Effector memory CD8-positive, alpha-beta T cell (primary cell): ENCODE measurements around the gene KRT1.

Experiments
- ATAC-seq: fragments of 150-1000 bp; cut with Tn5 transposase; replicated peaks from 2 replicates; pipeline ENCODE4 v1.10.0; 2021; ENCODE audit warnings: mild to moderate bottlenecking, moderate library complexity
- DNase-seq, 3 experiments: peaks; one replicate each; pipeline ENCODE4 v3.0.0; 2021
- H3K27ac Mint-ChIP-seq, 2 donors: one replicate each; pipeline ENCODE4 v1.8.0; 2022; ENCODE audit warnings: mild to moderate bottlenecking in 2 of 2, mixed read lengths in 2 of 2, moderate library complexity in 2 of 2
- H3K27me3 Mint-ChIP-seq, 2 donors: one replicate each; pipeline ENCODE4 v1.8.0; 2022; ENCODE audit warnings: mixed read lengths in 2 of 2
- H3K36me3 Mint-ChIP-seq: one replicate; pipeline ENCODE4 v1.8.0; 2022; ENCODE audit warnings: mild to moderate bottlenecking, moderate library complexity, mixed read lengths; ENCODE audit not compliant: insufficient read depth
- H3K4me1 Mint-ChIP-seq, 2 donors: one replicate each; pipeline ENCODE4 v1.8.0; 2022; ENCODE audit warnings: low read depth in 2 of 2, mixed read lengths in 2 of 2
- H3K4me3 Mint-ChIP-seq, 2 donors: one replicate each; pipeline ENCODE4 v1.8.0; 2022; ENCODE audit warnings: mild to moderate bottlenecking in 2 of 2, mixed read lengths in 2 of 2, moderate library complexity in 2 of 2
- H3K9me3 Mint-ChIP-seq, 2 donors: one replicate each; pipeline ENCODE4 v1.8.0; 2022; ENCODE audit warnings: mixed read lengths in 2 of 2

KRT1 gene

DNA sequence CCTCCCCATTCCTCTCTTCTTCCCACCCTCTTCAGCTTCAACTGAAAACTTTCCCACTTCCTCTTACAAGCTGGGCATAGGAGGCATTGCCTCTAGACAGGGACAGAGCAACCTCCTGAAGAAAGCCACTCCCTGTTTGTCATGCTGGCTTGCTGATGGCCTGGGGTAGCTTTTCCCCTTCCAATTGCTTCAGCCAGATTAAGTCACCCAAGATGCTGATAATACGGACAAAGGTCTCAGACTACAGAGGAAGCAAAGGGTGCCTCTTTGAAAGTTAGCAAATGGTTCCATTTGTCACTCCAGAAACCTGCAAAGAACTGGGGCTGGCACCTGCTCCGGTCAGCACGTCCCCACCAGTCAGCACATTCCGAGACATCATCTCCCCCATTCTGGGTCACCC is 34.2 kb downstream of the KRT1 start:
- Mint-ChIP-seq H3K27me3 (no peaks in the 10 kb centered on the region), H3K36me3 (peaks cover 11% of the 10 kb centered on the region), H3K4me3 (peak overlapping the region; percentile 75 to 78), H3K4me1 (peaks cover 63 to 72% of the 10 kb centered on the region in 2 donors), H3K9me3 (peaks cover 2 to 9% of the 10 kb centered on the region in 2 donors), H3K27ac (peak overlapping the region; percentile 97 to 99)
- DNase-seq (no peak), ATAC-seq (no peak)

- Mint-ChIP-seq H3K27ac (peak overlapping the region; percentile 97 to 99), H3K4me1 (peaks cover 63 to 71% of the 10 kb centered on the region in 2 donors), H3K27me3 (no peaks in the 10 kb centered on the region), H3K36me3 (peaks cover 11% of the 10 kb centered on the region), H3K4me3 (peak overlapping the region; percentile 75 to 78), H3K9me3 (peaks cover 2 to 9% of the 10 kb centered on the region in 2 donors)
- peak; percentile 96 for ATAC-seq
- peak; percentile 51 to 61 (median 53) for DNase-seq
These were observed 35.0 kb downstream of the KRT1 start for GRCh38 chr12:52645120-52645761.

DNA sequence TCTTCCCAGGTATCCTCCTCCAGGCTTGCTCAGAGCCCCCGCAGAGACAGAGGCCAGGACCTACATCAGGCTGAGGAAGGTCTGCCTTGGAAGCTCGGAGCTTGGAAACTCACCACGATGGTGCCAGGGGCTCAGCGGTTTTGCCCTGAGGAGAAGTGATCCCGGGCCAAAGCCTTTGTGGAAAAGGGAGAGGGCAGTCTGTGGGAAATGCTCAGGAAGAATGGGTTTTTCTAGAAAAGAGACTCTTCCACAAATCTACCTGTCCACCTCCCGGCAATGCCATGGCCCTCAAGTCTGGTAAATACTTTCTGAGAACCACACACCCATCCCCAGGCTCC is 36.2 kb downstream of the KRT1 start:
- Mint-ChIP-seq H3K4me3 (peak overlapping the region in 1 of 2 donors; percentile 75), H3K9me3 (peaks cover 2 to 9% of the 10 kb centered on the region in 2 donors), H3K4me1 (peaks cover 59 to 61% of the 10 kb centered on the region in 2 donors), H3K36me3 (peaks cover 11% of the 10 kb centered on the region), H3K27me3 (peaks cover 0 to 7% of the 10 kb centered on the region in 2 donors), H3K27ac (peak overlapping the region; percentile 97 to 99)
- DNase-seq: no peak
- no peak for ATAC-seq

- H3K4me3 Mint-ChIP-seq: no peak overlapping the region
- ATAC-seq: no peak
- peaks cover 11% of the 10 kb centered on the region for H3K36me3 Mint-ChIP-seq
- DNase-seq: no peak
- peak overlapping the region; percentile 97 to 99 for H3K27ac Mint-ChIP-seq
- H3K4me1 Mint-ChIP-seq: peaks cover 57 to 58% of the 10 kb centered on the region in 2 donors
- peaks cover 2 to 9% of the 10 kb centered on the region in 2 donors for H3K9me3 Mint-ChIP-seq
- H3K27me3 Mint-ChIP-seq: peaks cover 2 to 7% of the 10 kb centered on the region in 2 donors
These were observed 36.8 kb downstream of the KRT1 start for GRCh38 chr12:52643233-52644077.

- Mint-ChIP-seq H3K4me1 (peaks cover 38 to 41% of the 10 kb centered on the region in 2 donors), H3K27me3 (peaks cover 6 to 17% of the 10 kb centered on the region in 2 donors), H3K4me3 (no peak overlapping the region), H3K9me3 (peaks cover 2 to 9% of the 10 kb centered on the region in 2 donors), H3K27ac (peak overlapping the region; percentile 78 to 97), H3K36me3 (peaks cover 11% of the 10 kb centered on the region)
- ATAC-seq (no peak), DNase-seq (no peak)
These were observed 38.7 kb downstream of the KRT1 start for GRCh38 chr12:52641468-52641867.

DNA sequence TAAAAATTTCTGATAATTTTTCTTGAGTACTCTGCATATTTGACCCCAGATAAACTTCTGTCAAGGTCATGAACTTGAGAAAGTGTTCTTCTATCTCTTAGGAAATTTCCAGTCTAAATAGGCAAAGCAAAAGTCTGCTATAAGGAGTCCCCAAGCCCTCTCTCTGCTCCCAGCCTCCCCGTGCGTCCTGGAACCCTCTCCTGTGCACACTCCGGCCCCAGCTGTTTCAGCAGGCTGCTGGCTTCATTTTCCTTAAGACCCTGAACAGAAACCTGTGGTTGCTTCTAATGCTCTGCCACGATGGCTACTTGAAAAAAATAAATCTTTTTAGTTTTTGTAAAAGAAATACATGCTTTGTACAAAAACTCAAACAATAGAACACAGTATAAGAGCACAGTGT is 42.9 kb downstream of the KRT1 start:
- ATAC-seq: no peak
- no peaks in the 10 kb centered on the region for H3K9me3 Mint-ChIP-seq
- H3K36me3 Mint-ChIP-seq: no peaks in the 10 kb centered on the region
- H3K27me3 Mint-ChIP-seq: peaks cover 6 to 39% of the 10 kb centered on the region in 2 donors
- DNase-seq: no peak
- H3K4me1 Mint-ChIP-seq: peaks cover 22 to 33% of the 10 kb centered on the region in 2 donors
- no peak overlapping the region for H3K4me3 Mint-ChIP-seq
- H3K27ac Mint-ChIP-seq: peak overlapping the region in 1 of 2 donors; percentile 26

GRCh38 chr12:52636592-52637258 is 43.5 kb downstream of the KRT1 start:
- Mint-ChIP-seq H3K4me3 (no peak overlapping the region), H3K27ac (peak overlapping the region in 1 of 2 donors; percentile 26), H3K36me3 (no peaks in the 10 kb centered on the region), H3K4me1 (peaks cover 22 to 34% of the 10 kb centered on the region in 2 donors), H3K27me3 (peaks cover 6 to 39% of the 10 kb centered on the region in 2 donors), H3K9me3 (no peaks in the 10 kb centered on the region)
- DNase-seq (no peak), ATAC-seq (no peak)

DNA sequence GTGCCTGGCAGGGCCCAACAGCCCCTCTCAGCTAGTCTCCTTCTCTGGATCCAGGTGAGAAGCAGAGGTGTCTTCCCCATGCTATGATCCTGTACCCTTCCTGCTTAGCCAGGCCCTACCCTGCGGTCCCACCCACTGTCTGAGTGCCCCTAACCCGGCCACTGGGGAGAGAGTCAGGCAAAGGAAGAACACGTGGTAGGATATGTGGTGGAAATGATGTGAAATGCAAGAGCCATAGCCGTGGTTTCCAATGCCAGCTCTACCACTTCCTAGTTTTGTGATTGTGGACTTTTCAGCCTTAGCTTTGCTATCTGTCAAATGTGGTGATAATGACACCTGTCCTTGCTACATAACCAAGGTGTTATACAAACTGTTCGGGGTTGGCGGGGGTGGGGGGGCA is 44.0 kb downstream of the KRT1 start:
- ATAC-seq: peak; percentile 62
- Mint-ChIP-seq H3K27ac (no peak overlapping the region), H3K9me3 (no peaks in the 10 kb centered on the region), H3K27me3 (peaks cover 6 to 39% of the 10 kb centered on the region in 2 donors), H3K4me1 (peaks cover 20 to 29% of the 10 kb centered on the region in 2 donors), H3K36me3 (no peaks in the 10 kb centered on the region), H3K4me3 (no peak overlapping the region)
- no peak for DNase-seq

DNA sequence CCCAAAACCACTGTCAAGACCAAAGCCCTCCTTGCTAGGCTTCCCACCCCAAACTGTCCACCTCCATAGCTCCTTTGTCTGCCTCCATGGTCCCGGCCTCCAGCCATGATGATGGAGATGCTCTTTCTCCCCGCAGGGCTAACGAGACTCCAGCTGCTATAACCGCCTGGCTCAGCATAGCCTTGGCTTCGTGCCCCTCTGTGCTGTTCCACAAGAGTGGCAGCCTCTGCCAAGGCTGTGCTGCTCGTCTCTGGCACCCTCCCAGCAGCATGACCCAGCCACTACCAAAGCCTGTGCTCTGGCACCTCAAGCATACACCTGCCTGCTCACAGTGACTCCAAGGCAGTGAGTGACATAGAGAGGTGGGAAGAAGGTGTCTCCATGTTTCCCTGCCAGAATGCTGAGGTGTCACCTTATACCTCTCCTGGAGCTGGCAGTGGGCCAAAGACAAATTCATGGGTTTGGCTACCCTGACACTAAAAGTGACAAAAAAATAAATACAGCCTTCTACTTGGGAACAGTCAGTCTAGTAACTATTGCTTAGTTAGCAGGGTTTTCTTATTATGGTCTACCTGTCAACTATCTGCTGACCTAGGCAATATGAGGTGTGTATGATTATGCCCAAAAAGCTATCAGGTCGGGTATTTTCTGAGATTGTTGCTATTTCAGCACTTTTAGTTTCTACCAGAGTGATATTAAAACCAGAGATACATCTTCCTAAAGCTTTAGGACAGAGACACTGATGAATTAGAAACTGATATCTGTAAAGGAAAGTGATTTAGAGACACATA is 45.7 kb downstream of the KRT1 start:
- H3K27me3 Mint-ChIP-seq: peaks cover 6 to 49% of the 10 kb centered on the region in 2 donors
- H3K36me3 Mint-ChIP-seq: no peaks in the 10 kb centered on the region
- peak overlapping the region in 1 of 2 donors; percentile 20 for H3K27ac Mint-ChIP-seq
- DNase-seq (no peak), ATAC-seq (no peak)
- peaks cover 30 to 41% of the 10 kb centered on the region in 2 donors for H3K4me1 Mint-ChIP-seq
- peak overlapping the region in 1 of 2 donors; percentile 28 for H3K4me3 Mint-ChIP-seq
- no peaks in the 10 kb centered on the region for H3K9me3 Mint-ChIP-seq

GRCh38 chr12:52633383-52633782 is 46.8 kb downstream of the KRT1 start:
- no peak overlapping the region for H3K27ac Mint-ChIP-seq
- peak; percentile 37 for ATAC-seq
- H3K4me3 Mint-ChIP-seq: peak overlapping the region in 1 of 2 donors; percentile 10
- peaks cover 3 to 53% of the 10 kb centered on the region in 2 donors for H3K27me3 Mint-ChIP-seq
- no peaks in the 10 kb centered on the region for H3K9me3 Mint-ChIP-seq
- peaks cover 30 to 44% of the 10 kb centered on the region in 2 donors for H3K4me1 Mint-ChIP-seq
- no peak for DNase-seq
- no peaks in the 10 kb centered on the region for H3K36me3 Mint-ChIP-seq

- no peak for DNase-seq
- ATAC-seq: no peak
- no peaks in the 10 kb centered on the region for H3K9me3 Mint-ChIP-seq
- H3K4me3 Mint-ChIP-seq: no peak overlapping the region
- peak overlapping the region in 1 of 2 donors; percentile 35 for H3K27ac Mint-ChIP-seq
- no peaks in the 10 kb centered on the region for H3K36me3 Mint-ChIP-seq
- H3K27me3 Mint-ChIP-seq: peaks cover 0 to 57% of the 10 kb centered on the region in 2 donors
- peaks cover 30 to 46% of the 10 kb centered on the region in 2 donors for H3K4me1 Mint-ChIP-seq
These were observed 47.6 kb downstream of the KRT1 start for GRCh38 chr12:52632656-52633055.

DNA sequence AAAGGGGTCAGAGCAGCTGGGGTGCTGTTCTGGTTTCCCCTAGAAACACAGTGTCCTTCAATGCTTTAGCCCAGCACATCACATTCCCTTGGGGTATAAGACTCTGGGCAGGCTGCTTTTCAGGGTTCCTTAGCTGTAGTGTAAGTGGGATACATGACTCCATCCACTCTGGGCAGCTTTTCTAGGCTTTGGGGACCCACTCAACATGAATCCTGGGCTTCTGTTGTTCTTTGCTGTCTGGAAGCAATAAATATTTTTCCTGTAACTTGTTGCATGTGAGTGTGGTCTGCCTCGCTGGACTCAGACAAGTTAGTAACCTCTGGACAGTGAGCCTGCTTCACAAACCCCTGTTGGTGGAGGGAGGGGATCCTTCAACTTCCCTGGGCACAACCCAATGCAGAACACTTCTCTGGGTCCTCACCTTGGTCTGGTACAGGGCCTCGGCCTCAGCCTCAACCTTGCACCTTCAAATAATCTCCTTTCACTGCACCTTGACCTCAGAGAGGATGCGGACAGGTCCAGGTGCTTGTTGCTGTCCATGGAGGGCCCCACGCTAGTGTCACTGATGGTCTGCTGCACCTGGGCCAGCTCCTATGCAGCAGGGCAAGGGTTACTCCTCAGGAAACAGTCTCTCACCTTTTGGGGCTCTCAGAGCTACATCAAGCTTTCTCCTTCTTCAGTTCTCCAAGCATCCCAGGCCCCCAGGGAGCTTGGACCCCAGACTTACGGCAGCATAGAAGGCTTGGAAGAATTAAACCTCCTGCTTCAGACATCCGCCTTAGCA is 48.3 kb downstream of the KRT1 start:
- Mint-ChIP-seq H3K9me3 (no peaks in the 10 kb centered on the region), H3K4me3 (peak overlapping the region in 1 of 2 donors; percentile 12), H3K27me3 (peaks cover 0 to 52% of the 10 kb centered on the region in 2 donors), H3K4me1 (peaks cover 32 to 49% of the 10 kb centered on the region in 2 donors), H3K27ac (no peak overlapping the region), H3K36me3 (no peaks in the 10 kb centered on the region)
- DNase-seq (no peak), ATAC-seq (no peak)
